ENCODE data around the gene PCARE. TPM values are rescaled to one million over a fixed set of nuclear protein-coding genes. Genes with fewer than 3 reads are reported as not detected.

PCARE gene
- total and polyA plus RNA-seq, 2 of the 8 experiments (the other 6 are each of a cell fraction or from before 2014, with no cell fraction given): not detected

GRCh38 chr2:29022679-29023078, 51.6 kb downstream of the PCARE start (continued):
- no peak for TF ChIP-seq CHD7 (IDR thresholded peaks at IDR 0.05; ENCODE audit: insufficient replicate concordance, low read length)
- no peak for TF ChIP-seq SP4 (IDR thresholded peaks at IDR 0.05; ENCODE audit: low read length)
- no peak for TF ChIP-seq EGR1 (IDR thresholded peaks at IDR 0.05; ENCODE audit: borderline replicate concordance, low read depth, low read length)

All from H1 (cell line).